ENCODE data around the gene AJAP1. TPM values are rescaled to one million over a fixed set of nuclear protein-coding genes. Genes with fewer than 3 reads are reported as not detected.

Gene AJAP1
- total and polyA plus RNA-seq, 10 of the 15 experiments (the other 5 are each of a cell fraction or from before 2014, with no cell fraction given): not detected

DNA sequence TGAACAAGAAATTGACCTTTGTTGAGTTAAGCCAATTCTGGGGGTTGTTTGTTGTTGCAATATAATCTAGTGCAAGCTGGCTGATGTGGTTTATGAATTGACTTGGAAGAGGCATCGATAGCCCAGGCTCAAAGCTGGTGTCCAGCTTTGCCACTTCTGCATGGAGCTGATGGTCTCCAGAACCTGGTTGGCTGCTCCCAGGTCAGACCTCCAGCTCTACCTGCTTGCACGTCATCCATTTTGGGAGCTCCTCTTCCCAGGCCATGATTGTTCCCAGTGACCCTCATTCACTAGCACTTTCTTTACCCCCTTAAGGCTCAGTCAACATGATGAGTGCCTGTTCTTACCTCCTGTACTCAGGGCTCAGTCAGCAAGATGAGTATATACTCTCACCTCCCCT lies 5.8 kb upstream of the AJAP1 start (continued):
- TF ChIP-seq, protein P1, sequence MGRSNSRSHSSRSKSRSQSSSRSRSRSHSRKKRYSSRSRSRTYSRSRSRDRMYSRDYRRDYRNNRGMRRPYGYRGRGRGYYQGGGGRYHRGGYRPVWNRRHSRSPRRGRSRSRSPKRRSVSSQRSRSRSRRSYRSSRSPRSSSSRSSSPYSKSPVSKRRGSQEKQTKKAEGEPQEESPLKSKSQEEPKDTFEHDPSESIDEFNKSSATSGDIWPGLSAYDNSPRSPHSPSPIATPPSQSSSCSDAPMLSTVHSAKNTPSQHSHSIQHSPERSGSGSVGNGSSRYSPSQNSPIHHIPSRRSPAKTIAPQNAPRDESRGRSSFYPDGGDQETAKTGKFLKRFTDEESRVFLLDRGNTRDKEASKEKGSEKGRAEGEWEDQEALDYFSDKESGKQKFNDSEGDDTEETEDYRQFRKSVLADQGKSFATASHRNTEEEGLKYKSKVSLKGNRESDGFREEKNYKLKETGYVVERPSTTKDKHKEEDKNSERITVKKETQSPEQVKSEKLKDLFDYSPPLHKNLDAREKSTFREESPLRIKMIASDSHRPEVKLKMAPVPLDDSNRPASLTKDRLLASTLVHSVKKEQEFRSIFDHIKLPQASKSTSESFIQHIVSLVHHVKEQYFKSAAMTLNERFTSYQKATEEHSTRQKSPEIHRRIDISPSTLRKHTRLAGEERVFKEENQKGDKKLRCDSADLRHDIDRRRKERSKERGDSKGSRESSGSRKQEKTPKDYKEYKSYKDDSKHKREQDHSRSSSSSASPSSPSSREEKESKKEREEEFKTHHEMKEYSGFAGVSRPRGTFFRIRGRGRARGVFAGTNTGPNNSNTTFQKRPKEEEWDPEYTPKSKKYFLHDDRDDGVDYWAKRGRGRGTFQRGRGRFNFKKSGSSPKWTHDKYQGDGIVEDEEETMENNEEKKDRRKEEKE (IDR thresholded peaks at IDR 0.05): no peak
- no peak for TF ChIP-seq HDAC2 (IDR thresholded peaks at IDR 0.05)

DNA sequence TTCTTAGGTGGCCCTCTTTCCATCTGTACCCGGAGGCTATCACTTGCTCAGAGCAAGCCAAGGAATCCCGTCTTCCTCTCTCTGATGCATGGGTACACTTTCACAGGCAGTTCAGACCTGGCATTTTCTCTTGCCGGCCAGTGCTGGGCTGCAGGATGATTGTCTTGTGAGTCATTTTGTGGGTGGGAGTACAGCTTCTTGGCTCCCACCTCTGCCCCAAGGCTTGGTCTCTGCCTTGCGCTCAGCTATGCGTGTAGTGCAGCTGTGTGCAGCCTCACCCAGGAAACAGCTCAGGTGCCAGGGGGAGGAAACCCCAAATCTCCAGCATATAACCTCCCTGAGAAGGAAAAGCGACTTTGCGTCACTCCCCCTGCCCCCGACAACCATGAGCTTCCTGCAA lies 3.9 kb upstream of the AJAP1 start:
- ChIA-PET POLR2A (no interaction called here), RAD21 (ENCODE audit: unreplicated experiment) (no interaction called here), CTCF (interaction anchor here (0.8 to 2.4 kb wide), 3 partner anchors 10 to 176 kb away, joined by 3 to 10 read pairs (median 4); no protein-coding TSS in a partner anchor), SMC1A (ENCODE audit: uncharacterized antibody, unreplicated experiment) (interaction anchor here (0.7 kb wide), 2 partner anchors 18 to 349 kb away, joined by 3 read pairs; no protein-coding TSS in a partner anchor)
- no peak for DNase-seq (ENCODE audit: low read depth, low spot score)
- Histone ChIP-seq H3K4me2 (ENCODE audit: control insufficient read depth, insufficient read depth) (no peak overlapping the region), H3K27ac (ENCODE audit: control insufficient read depth, insufficient read depth) (no peak overlapping the region), H4K20me1 (ENCODE audit: control insufficient read depth, insufficient read depth) (no peaks in the 10 kb centered on the region), H2AFZ (ENCODE audit: control insufficient read depth, low read depth, low read length) (no peak overlapping the region), H3K27me3 (replicated peaks in 1 of 2; ENCODE audit: control insufficient read depth in 2 of 2, insufficient read depth in 2 of 2, low read length in 1 of 2) (no peaks in the 10 kb centered on the region; a peak in 1 of 4 replicates), H3K36me3 (ENCODE audit: control insufficient read depth in 2 of 2, insufficient read depth in 2 of 2, low read length in 1 of 2) (no peaks in the 10 kb centered on the region), H3K9ac (ENCODE audit: control insufficient read depth, insufficient read depth, low read length) (no peak overlapping the region), H3K4me1 (ENCODE audit: control insufficient read depth, insufficient read depth, low read length) (no peaks in the 10 kb centered on the region), H3K9me3 (replicated peaks; ENCODE audit: control insufficient read depth, insufficient read depth, low read length) (no peaks in the 10 kb centered on the region), H3K79me2 (ENCODE audit: control insufficient read depth, insufficient read depth, low read length) (no peaks in the 10 kb centered on the region), H3K4me3 (no peak overlapping the region)
- 12% methylated on average over 8 of the region's 8 CpGs for WGBS (ENCODE audit: insufficient coverage, insufficient replicate concordance, low lambda C conversion rate, missing lambda C conversion rate)
- intact Hi-C loops (cut with micrococcal nuclease; ENCODE audit: unreplicated experiment): no loop called here
- no TSS peak for BruUV-seq (replicated peaks)
- FAIRE-seq: no peak
- in situ Hi-C loops (cut with MboI): loop anchor here (10.0 kb wide), 1 partner anchor 174 kb away; no protein-coding TSS in a partner anchor
- no peak for ATAC-seq
- TF ChIP-seq ATF7 (IDR thresholded peaks at IDR 0.05; ENCODE audit: low read depth): no peak
- TF ChIP-seq, protein P2, sequence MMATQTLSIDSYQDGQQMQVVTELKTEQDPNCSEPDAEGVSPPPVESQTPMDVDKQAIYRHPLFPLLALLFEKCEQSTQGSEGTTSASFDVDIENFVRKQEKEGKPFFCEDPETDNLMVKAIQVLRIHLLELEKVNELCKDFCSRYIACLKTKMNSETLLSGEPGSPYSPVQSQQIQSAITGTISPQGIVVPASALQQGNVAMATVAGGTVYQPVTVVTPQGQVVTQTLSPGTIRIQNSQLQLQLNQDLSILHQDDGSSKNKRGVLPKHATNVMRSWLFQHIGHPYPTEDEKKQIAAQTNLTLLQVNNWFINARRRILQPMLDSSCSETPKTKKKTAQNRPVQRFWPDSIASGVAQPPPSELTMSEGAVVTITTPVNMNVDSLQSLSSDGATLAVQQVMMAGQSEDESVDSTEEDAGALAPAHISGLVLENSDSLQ (IDR thresholded peaks at IDR 0.05): no peak
- TF ChIP-seq, protein P1 (IDR thresholded peaks at IDR 0.05): no peak
- no peak for TF ChIP-seq PAX5 (IDR thresholded peaks at IDR 0.05; ENCODE audit: borderline replicate concordance, low read depth, low read length)
- no peak for TF ChIP-seq STAT1 (conservative IDR thresholded peaks at IDR 0.05)
- no peak for TF ChIP-seq SMAD5 (IDR thresholded peaks at IDR 0.05; ENCODE audit: low read depth)
- TF ChIP-seq ZNF217 (IDR thresholded peaks at IDR 0.05): no peak
- TF ChIP-seq SMAD1 (IDR thresholded peaks at IDR 0.05; ENCODE audit: low read depth, partially characterized antibody): no peak
- TF ChIP-seq POLR2AphosphoS5 (IDR thresholded peaks at IDR 0.05; ENCODE audit: low read length): no peak
- TF ChIP-seq, protein P3, sequence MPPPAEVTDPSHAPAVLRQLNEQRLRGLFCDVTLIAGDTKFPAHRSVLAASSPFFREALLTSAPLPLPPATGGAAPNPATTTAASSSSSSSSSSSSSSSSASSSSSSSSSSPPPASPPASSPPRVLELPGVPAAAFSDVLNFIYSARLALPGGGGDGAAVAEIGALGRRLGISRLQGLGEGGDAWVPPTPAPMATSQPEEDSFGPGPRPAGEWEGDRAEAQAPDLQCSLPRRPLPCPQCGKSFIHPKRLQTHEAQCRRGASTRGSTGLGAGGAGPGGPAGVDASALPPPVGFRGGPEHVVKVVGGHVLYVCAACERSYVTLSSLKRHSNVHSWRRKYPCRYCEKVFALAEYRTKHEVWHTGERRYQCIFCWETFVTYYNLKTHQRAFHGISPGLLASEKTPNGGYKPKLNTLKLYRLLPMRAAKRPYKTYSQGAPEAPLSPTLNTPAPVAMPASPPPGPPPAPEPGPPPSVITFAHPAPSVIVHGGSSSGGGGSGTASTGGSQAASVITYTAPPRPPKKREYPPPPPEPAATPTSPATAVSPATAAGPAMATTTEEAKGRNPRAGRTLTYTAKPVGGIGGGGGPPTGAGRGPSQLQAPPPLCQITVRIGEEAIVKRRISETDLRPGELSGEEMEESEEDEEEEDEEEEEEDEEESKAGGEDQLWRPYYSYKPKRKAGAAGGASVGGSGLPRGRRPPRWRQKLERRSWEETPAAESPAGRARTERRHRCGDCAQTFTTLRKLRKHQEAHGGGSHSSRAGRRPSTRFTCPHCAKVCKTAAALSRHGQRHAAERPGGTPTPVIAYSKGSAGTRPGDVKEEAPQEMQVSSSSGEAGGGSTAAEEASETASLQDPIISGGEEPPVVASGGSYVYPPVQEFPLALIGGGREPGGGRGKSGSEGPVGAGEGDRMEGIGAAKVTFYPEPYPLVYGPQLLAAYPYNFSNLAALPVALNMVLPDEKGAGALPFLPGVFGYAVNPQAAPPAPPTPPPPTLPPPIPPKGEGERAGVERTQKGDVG (CRISPR knock-in tag; IDR thresholded peaks at IDR 0.05): no peak
- TF ChIP-seq ZZZ3 (IDR thresholded peaks at IDR 0.05; ENCODE audit: control insufficient read depth, insufficient read length, low read depth): no peak
- TF ChIP-seq CEBPB (IDR thresholded peaks at IDR 0.05; ENCODE audit: borderline replicate concordance in 1 of 2, low read depth in 2 of 2, low read length in 2 of 2): no peak
